ENCODE data around the gene IL15.

- no peak for TF ChIP-seq POLR2A (IDR thresholded peaks at IDR 0.05; ENCODE audit: low read depth, low read length)
- TF ChIP-seq POLR2AphosphoS5 (IDR thresholded peaks at IDR 0.05; ENCODE audit: low read depth, low read length) = no peak
- no peak for TF ChIP-seq TAF1 (IDR thresholded peaks at IDR 0.05; ENCODE audit: borderline replicate concordance, low read depth, low read length)
Measured at GRCh38 chr4:141668200-141668910, 32.0 kb downstream of the IL15 start.

Measured in GM12892 (cell line).